K562 (cell line): ENCODE results near the gene WDR90. TPM values are rescaled to one million over a fixed set of nuclear protein-coding genes. Genes with fewer than 3 reads are reported as not detected.

Experiments
- ATAC-seq: fragments of 200-7000 bp; cut with Tn5 transposase; 3 replicates; pipeline ENCODE4 v1.9.1; 2020; ENCODE audit warnings: moderate library complexity
- BruUV-seq: library from RNA; stranded (reverse); fragments of 400-500 nt; replicated peaks from 2 replicates; lab custom pipeline; 2021; lab: Mats Ljungman, UMichigan
- CTCF ChIA-PET: fragments of 300-600 bp; formaldehyde crosslinking; extraction: SDS; loops from one replicate; lab custom pipeline; 2021; ENCODE audit warnings: low intra/inter-chr PET ratio; lab: Yijun Ruan, JAX
- POLR2A ChIA-PET: fragments of 300-600, 350-650 bp; sonication (Branson Sonifier 250); formaldehyde crosslinking; extraction: SDS; loops from one replicate; lab custom pipeline; 2021; ENCODE audit warnings: antibody characterized with exemption, inconsistent platforms; lab: Yijun Ruan, JAX
- DNase-seq, 4 experiments: peaks; one replicate each; pipeline versions ENCODE4 v3.0.0 to v3.0.0-alpha.2; 2011 to 2018; ENCODE audit warnings: low spot score in 3 of 4, mixed read lengths in 3 of 4; ENCODE audit errors: extremely low read depth in 1 of 4
- FAIRE-seq: peaks from 2 replicates; lab custom pipeline; 2011; peaks lifted over from hg19 to GRCh38; lab: Jason Lieb, UNC
- H2AFZ ChIP-seq: 2 replicates; pipeline ENCODE4 v1.6.0; 2011; ENCODE audit warnings: low read depth, low read length, control low read depth, inconsistent platforms
- H3K27ac ChIP-seq: fragments of 200-600 bp; 3 replicates; pipeline ENCODE4 v1.8.0; 2011; ENCODE audit warnings: low read depth, mild to moderate bottlenecking, control low read depth, inconsistent platforms, low read length, moderate library complexity, mixed read lengths; ENCODE audit errors: extremely low read depth
- H3K27me3 ChIP-seq, 2 experiments: fragments of 300-600 bp in 1 of 2; 2 replicates in 1 of 2; 3 replicates in 1 of 2; pipeline versions ENCODE4 v1.6.0 to v1.8.0; 2011; ENCODE audit warnings: inconsistent platforms in 2 of 2, low read length in 2 of 2, mild to moderate bottlenecking in 1 of 2, mixed read lengths in 1 of 2, moderate library complexity in 1 of 2; ENCODE audit not compliant: control insufficient read depth in 2 of 2, insufficient read depth in 2 of 2
- H3K36me3 ChIP-seq: fragments of 300-600 bp; 3 replicates; pipeline ENCODE4 v1.8.0; 2011; ENCODE audit warnings: mild to moderate bottlenecking, low read length, inconsistent platforms; ENCODE audit not compliant: control insufficient read depth, insufficient read depth
- H3K4me1 ChIP-seq, 2 experiments: fragments of 200-600 bp in 1 of 2; replicated peaks in 1 of 2; 2 replicates in 1 of 2; 3 replicates in 1 of 2; pipeline versions ENCODE4 v1.5.1 to v1.8.0; 2011; ENCODE audit warnings: inconsistent platforms in 2 of 2, low read length in 2 of 2, mild to moderate bottlenecking in 1 of 2, mixed read lengths in 1 of 2, moderate library complexity in 1 of 2; ENCODE audit not compliant: control insufficient read depth in 2 of 2, insufficient read depth in 2 of 2
- H3K4me2 ChIP-seq: 2 replicates; pipeline ENCODE4 v1.6.1; 2011; ENCODE audit warnings: low read length, control low read depth, inconsistent platforms, mixed read lengths; ENCODE audit not compliant: insufficient read depth
- H3K4me3 ChIP-seq: fragments of 200-600 bp; sonication (generic), shearing (Covaris generic); 2 replicates; pipeline ENCODE4 v1.5.1; 2016; ENCODE audit warnings: control low read depth, inconsistent platforms
- H3K79me2 ChIP-seq: fragments of 200-600 bp; 3 replicates; pipeline ENCODE4 v1.8.0; 2011; ENCODE audit warnings: low read length, inconsistent platforms; ENCODE audit not compliant: control insufficient read depth, insufficient read depth
- H3K9ac ChIP-seq, 2 experiments: 2 replicates each; pipeline versions ENCODE4 v1.6.0 to v1.6.1; 2011; ENCODE audit warnings: low read depth in 2 of 2, low read length in 2 of 2, control low read depth in 1 of 2, inconsistent platforms in 1 of 2, mild to moderate bottlenecking in 1 of 2, mixed read lengths in 1 of 2; ENCODE audit not compliant: insufficient read depth in 1 of 2
- H3K9me1 ChIP-seq: one replicate; pipeline ENCODE4 v1.6.0; 2011; ENCODE audit warnings: inconsistent platforms, mild to moderate bottlenecking, low read length, moderate library complexity; ENCODE audit not compliant: control insufficient read depth, insufficient read depth
- H3K9me3 ChIP-seq: replicated peaks from 2 replicates; pipeline ENCODE4 v1.5.1; 2011; ENCODE audit warnings: low read depth, low read length, inconsistent platforms; ENCODE audit not compliant: control insufficient read depth, insufficient read depth
- H4K20me1 ChIP-seq: replicated peaks from 2 replicates; pipeline ENCODE4 v1.6.1; 2011; ENCODE audit warnings: low read length, inconsistent platforms, mixed read lengths; ENCODE audit not compliant: control insufficient read depth, insufficient read depth
- CXXC5 ChIP-seq: fragments of 250-450 bp; sonication (Bioruptor Pico); IDR thresholded peaks from 2 replicates; pipeline ENCODE4 v1.8.0; 2022; ENCODE audit warnings: inconsistent platforms, mild to moderate bottlenecking, moderate library complexity
- FIP1L1 ChIP-seq: fragments of 200-400 bp; formaldehyde crosslinking; IDR thresholded peaks from 2 replicates; pipeline ENCODE4 v1.6.1; 2018; ENCODE audit warnings: mild to moderate bottlenecking, low read depth, low read length; ENCODE audit not compliant: poor library complexity, severe bottlenecking
- FUS ChIP-seq: fragments of 200-400 bp; formaldehyde crosslinking; optimal IDR thresholded peaks from 2 replicates; pipeline ENCODE3; 2017; ENCODE audit warnings: low read depth, low read length
- HDGF ChIP-seq: fragments of 450-650 bp; IDR thresholded peaks from 2 replicates; pipeline ENCODE4 v1.6.1; 2016
- POLR2B ChIP-seq: fragments of 450-650 bp; IDR thresholded peaks from 2 replicates; pipeline ENCODE4 v1.6.1; 2018; ENCODE audit warnings: low read depth; ENCODE audit not compliant: partially characterized antibody
- RB1 ChIP-seq: fragments of 450-650 bp; IDR thresholded peaks from 2 replicates; pipeline ENCODE4 v1.6.1; 2017; ENCODE audit warnings: low read depth, mild to moderate bottlenecking
- SMAD4 ChIP-seq: fragments of 250-450 bp; sonication (Bioruptor Pico); conservative IDR thresholded peaks from 2 replicates; pipeline ENCODE4 v1.8.0; 2021; ENCODE audit warnings: inconsistent platforms, mild to moderate bottlenecking, moderate library complexity
- VEZF1 ChIP-seq: fragments of 200-800 bp; sonication (Bioruptor generic); IDR thresholded peaks from 2 replicates; pipeline ENCODE4 v1.6.1; 2017; ENCODE audit warnings: missing genetic modification characterization, missing compliant biosample characterization
- ZBTB11 ChIP-seq, 3 experiments: fragments of 200-800 bp in 1 of 3; fragments of 250-450 bp in 1 of 3; fragments of 450-650 bp in 1 of 3; sonication (Bioruptor Pico) in 1 of 3; sonication (Bioruptor generic) in 1 of 3; formaldehyde crosslinking in 1 of 3; IDR thresholded peaks; 2 replicates each; pipeline versions ENCODE4 v1.6.1 to v1.8.0; 2016 to 2022; ENCODE audit warnings: mild to moderate bottlenecking in 2 of 3, missing genetic modification characterization in 2 of 3, missing compliant biosample characterization in 1 of 3, moderate library complexity in 1 of 3
- ZBTB7A ChIP-seq: IDR thresholded peaks from 2 replicates; pipeline ENCODE4 v1.6.1; 2011; ENCODE audit warnings: low read depth, mild to moderate bottlenecking, low read length, moderate library complexity, borderline replicate concordance; ENCODE audit not compliant: control insufficient read depth
- ZNF644 ChIP-seq: fragments of 200-800 bp; sonication (Bioruptor generic); IDR thresholded peaks from 2 replicates; pipeline ENCODE4 v1.6.1; 2016; ENCODE audit warnings: low read depth, missing genetic modification characterization, missing compliant biosample characterization
- ZNF717 ChIP-seq: fragments of 250-450 bp; sonication (Bioruptor Pico); IDR thresholded peaks from 2 replicates; pipeline ENCODE4 v1.5.0; 2021
- WGBS: fragments of 100-300 bp; shearing (Covaris generic); methylation state at CpG from one replicate; pipeline ENCODE4 v1.1.6; 2016; ENCODE audit warnings: low coverage, mixed read lengths; ENCODE audit not compliant: insufficient coverage; ENCODE audit errors: missing lambda C conversion rate; 5-methylcytosine and 5-hydroxymethylcytosine counted together
- in situ Hi-C: fragments of 300-500 bp; cut with MboI; formaldehyde crosslinking; loops from 4 replicates; pipeline ENCODE4 v1.15.0; 2018; ENCODE audit warnings: inconsistent platforms, mixed read lengths
- intact Hi-C: fragments of 100-400 bp; cut with micrococcal nuclease; formaldehyde crosslinking; loops from 2 replicates; pipeline ENCODE4 v1.14.2; 2022
- polyA plus RNA-seq, 8 experiments: library from polyadenylated mRNA; depleted of rRNA in 4 of 8; stranded (reverse) in 5 of 8; unstranded in 3 of 8; fragments of >200 nt; fragmentation: Nextera tagmentation in 2 of 8; fragmentation: Illumina TruSeq in 1 of 8; extraction: Ambion mirVana in 2 of 8; extraction: Trizol in 1 of 8; gene quantifications; 2 replicates each; pipeline versions ENCODE4 v1.2.1 to v1.2.3, GENCODE V29; 2011 to 2014; ENCODE audit warnings: inconsistent platforms in 1 of 8, missing spikeins in 1 of 8
- total RNA-seq, 7 experiments: library from RNA; depleted of rRNA in 6 of 7; stranded (reverse); fragments of >200 nt in 6 of 7; fragmentation: Illumina TruSeq in 2 of 7; extraction: Trizol in 2 of 7; gene quantifications; 2 replicates each; pipeline versions ENCODE4 v1.2.1 to v1.2.3, GENCODE V29; 2011 to 2021; ENCODE audit warnings: low replicate concordance in 1 of 7

WDR90 gene
- total and polyA plus RNA-seq, 9 of the 15 experiments (the other 6 are each of a cell fraction or from before 2014, with no cell fraction given), result 0.44 to 12.6 (median 3.3) TPM

- TF ChIP-seq SMAD4 (CRISPR knock-in tag) (no peak), FIP1L1 (peak; percentile 34)
Observed at GRCh38 chr16:704552-705380, 55.6 kb downstream of the WDR90 start (continued).

- Histone ChIP-seq H3K9me3 (no peaks in the 10 kb centered on the region), H2AFZ (no peak within 1 kb of the TSS), H3K27ac (no peak within 1 kb of the TSS), H3K27me3 (peaks cover 8 to 50% of the 10 kb centered on the region in 2 experiments; a peak in 4 of 5 replicates), H3K9ac (peak within 1 kb of the TSS in 1 of 2 experiments; percentile 74; a peak in 2 of 4 replicates), H3K36me3 (no peaks in the 10 kb centered on the region), H3K4me1 (peaks cover 0 to 65% of the 10 kb centered on the region in 2 experiments; a peak in 3 of 5 replicates), H3K9me1 (peaks cover 6% of the 10 kb centered on the region), H3K4me2 (peak within 1 kb of the TSS; percentile 46; the same call in 1 of the 2 replicates), H3K4me3 (peak within 1 kb of the TSS; percentile 34; the same call in 1 of the 2 replicates), H3K79me2 (no peaks in the 10 kb centered on the region), H4K20me1 (peaks cover 41% of the 10 kb centered on the region)
- intact Hi-C loops (no loop called here), in situ Hi-C loops (no loop called here)
- peak; percentile 15; the same call in 1 of the 3 replicates for ATAC-seq
- BruUV-seq, result no TSS peak
- ChIA-PET CTCF (no interaction called here), POLR2A (interaction anchor here (1.0 kb wide), 1 partner anchor 13 kb away, joined by 3 read pairs; no protein-coding TSS in a partner anchor)
- WGBS, result 1% methylated on average over 25 of the region's 115 CpGs
- peak; percentile 76 to 95 (median 93) for DNase-seq
- no peak for FAIRE-seq
- TF ChIP-seq RB1 (0 out of 2 replicates have a peak, but pooled peaks have one; percentile 38), POLR2B (no peak), HDGF (no peak), ZNF644 (tag) (peak; percentile 51; the same call in 1 of the 2 replicates), VEZF1 (CRISPR knock-in tag) (peak; percentile 47), FUS (no peak), CXXC5 (CRISPR knock-in tag) (peak; percentile 46; the same call in 1 of the 2 replicates), ZBTB11 (CRISPR knock-in tag; IDR thresholded peaks at IDR 0.05) (0 out of 6 replicates have a peak, but pooled peaks of 1 of the 3 experiments have one; percentile 17), ZNF717 (CRISPR knock-in tag) (no peak), ZBTB7A (peak; percentile 6; the same call in 1 of the 2 replicates)
Observed at GRCh38 chr16:705431-706188, 56.4 kb downstream of the WDR90 start, which contains the start of gene FBXL16. Gene FBXL16, minus strand, starts transcription at chr16:705801. Its CDS starts 8,396 bp downstream, at chr16:697405.
